Ovary (tissue), 3 donors: Measurements from ENCODE around the gene ZNF280B.

ENCODE experiments used
- EP300 ChIP-seq: sonication (generic); formaldehyde crosslinking; IDR thresholded peaks from one replicate; pipeline ENCODE4 v1.6.1; 2017; ENCODE audit warnings: antibody characterized with exemption
- POLR2A ChIP-seq: fragments of 450-650 bp; IDR thresholded peaks from one replicate; pipeline ENCODE4 v1.6.1; 2017; ENCODE audit warnings: antibody characterized with exemption, mild to moderate bottlenecking, moderate library complexity
- TF ChIP-seq, protein P1 (sequence below), 3 donors: fragments of 450-650 bp in 2 of 3; fragments of 200-600 bp in 1 of 3; IDR thresholded peaks; one replicate each; pipeline versions ENCODE4 v1.5.1 to v1.8.0; 2016 to 2022; ENCODE audit warnings: antibody characterized with exemption in 3 of 3, mild to moderate bottlenecking in 1 of 3
- donor health status: DM: no; HTN: no; CAD: no.

DNA sequence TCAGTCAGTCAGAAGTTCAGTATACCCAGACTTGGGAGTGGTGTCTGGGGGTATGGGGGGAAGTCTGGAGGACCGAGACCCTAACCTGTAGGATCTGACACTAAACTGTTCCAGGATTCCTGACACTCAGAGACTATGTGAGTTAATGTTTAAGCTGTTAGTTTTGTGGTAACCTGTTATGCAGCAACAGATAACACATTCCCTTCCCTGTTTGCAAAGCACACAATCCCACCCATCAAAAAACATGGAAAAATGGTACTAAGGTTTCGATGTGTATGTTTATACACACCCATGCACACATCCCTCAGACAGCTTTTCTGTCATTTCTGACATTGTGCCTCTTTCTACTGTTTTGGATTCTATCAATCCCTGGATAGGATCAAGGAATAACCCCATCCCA lies 27.6 kb downstream of the ZNF280B start:
- TF ChIP-seq, protein P1, sequence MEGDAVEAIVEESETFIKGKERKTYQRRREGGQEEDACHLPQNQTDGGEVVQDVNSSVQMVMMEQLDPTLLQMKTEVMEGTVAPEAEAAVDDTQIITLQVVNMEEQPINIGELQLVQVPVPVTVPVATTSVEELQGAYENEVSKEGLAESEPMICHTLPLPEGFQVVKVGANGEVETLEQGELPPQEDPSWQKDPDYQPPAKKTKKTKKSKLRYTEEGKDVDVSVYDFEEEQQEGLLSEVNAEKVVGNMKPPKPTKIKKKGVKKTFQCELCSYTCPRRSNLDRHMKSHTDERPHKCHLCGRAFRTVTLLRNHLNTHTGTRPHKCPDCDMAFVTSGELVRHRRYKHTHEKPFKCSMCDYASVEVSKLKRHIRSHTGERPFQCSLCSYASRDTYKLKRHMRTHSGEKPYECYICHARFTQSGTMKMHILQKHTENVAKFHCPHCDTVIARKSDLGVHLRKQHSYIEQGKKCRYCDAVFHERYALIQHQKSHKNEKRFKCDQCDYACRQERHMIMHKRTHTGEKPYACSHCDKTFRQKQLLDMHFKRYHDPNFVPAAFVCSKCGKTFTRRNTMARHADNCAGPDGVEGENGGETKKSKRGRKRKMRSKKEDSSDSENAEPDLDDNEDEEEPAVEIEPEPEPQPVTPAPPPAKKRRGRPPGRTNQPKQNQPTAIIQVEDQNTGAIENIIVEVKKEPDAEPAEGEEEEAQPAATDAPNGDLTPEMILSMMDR (IDR thresholded peaks at IDR 0.05), result no peak
- TF ChIP-seq POLR2A, result no peak
- no peak for TF ChIP-seq EP300
